Psoas muscle (tissue), 8 donors: ENCODE measurements around the gene LHCGR. TPM values are rescaled to one million over a fixed set of nuclear protein-coding genes. Genes with fewer than 3 reads are reported as not detected.

Source experiments
- ATAC-seq, 4 donors: fragments of 200-7000 bp; cut with Tn5 transposase; one replicate each; pipeline ENCODE4 v1.9.1; 2020; ENCODE audit warnings: moderate library complexity in 3 of 4, mild to moderate bottlenecking in 2 of 4
- DNase-seq, 2 donors: peaks; one replicate each; pipeline ENCODE4 v3.0.0-alpha.2; 2020
- H3K27ac ChIP-seq: fragments of 200-600 bp; one replicate; pipeline ENCODE4 v1.8.0; 2022
- H3K27me3 ChIP-seq, 3 donors: fragments of 200-600 bp in 1 of 3; one replicate each; pipeline versions ENCODE4 v1.6.1 to v1.8.0; 2013 to 2022; ENCODE audit warnings: low read length in 2 of 3, mild to moderate bottlenecking in 2 of 3, moderate library complexity in 1 of 3; ENCODE audit not compliant: insufficient read depth in 3 of 3
- H3K36me3 ChIP-seq, 2 donors: fragments of 200-600 bp in 1 of 2; one replicate each; pipeline versions ENCODE4 v1.6.1 to v1.8.0; 2013 to 2022; ENCODE audit warnings: low read depth in 1 of 2, mild to moderate bottlenecking in 1 of 2, moderate library complexity in 1 of 2; ENCODE audit not compliant: insufficient read depth in 1 of 2
- H3K4me1 ChIP-seq: fragments of 200-600 bp; one replicate; pipeline ENCODE4 v1.8.0; 2022
- H3K4me3 ChIP-seq: fragments of 200-600 bp; one replicate; pipeline ENCODE4 v1.8.0; 2022; ENCODE audit warnings: mild to moderate bottlenecking
- H3K9me3 ChIP-seq: fragments of 200-600 bp; one replicate; pipeline ENCODE4 v1.8.0; 2022
- WGBS, 3 donors: extraction: QIAGEN DNeasy Blood & Tissue Kit; methylation state at CpG; one replicate each; pipeline versions ENCODE4 v1.1.6 to v1.1.7; 2013; 5-methylcytosine and 5-hydroxymethylcytosine counted together
- intact Hi-C, 2 donors: fragments of 100-400 bp; cut with DNase I; formaldehyde crosslinking; loops; one replicate each; pipeline versions ENCODE4 v1.11.0 to v1.14.2; 2022
- polyA plus RNA-seq, 3 donors: library from polyadenylated mRNA; stranded (reverse); fragments of 200-250 nt; gene quantifications; one replicate each; pipeline ENCODE4 v1.2.3, GENCODE V29; 2013
- total RNA-seq, 4 donors: library from RNA; stranded (reverse); fragmentation: NEBNext Ultra II Directional in 2 of 4; extraction: Animal tissue kit (Norgen Biotek cat#: 25700) in 2 of 4; gene quantifications; one replicate each; pipeline versions ENCODE4 v1.2.1 to v1.2.4, GENCODE V29; 2021 to 2023
- TF ChIP-seq, protein P1 (sequence below): fragments of 200-600 bp; IDR thresholded peaks from one replicate; pipeline ENCODE4 v1.8.0; 2022; ENCODE audit warnings: antibody characterized with exemption
- donor health status: healthy with polysubstance abuse.
- donor health status: DM: no; HTN: no; CAD: no; lungs with moderate emphysema.
- donor health status: Bipolar disorder and iron deficiency.
- donor health status: healthy.
- donor health status: DM: yes; HTN: yes; CAD: no.
- donor health status: DM: no; HTN: no; CAD: no.
- donor health status: DM: no; HTN: no; CAD: no.
- donor health status: DM: yes; HTN: yes; CAD: no.

Gene LHCGR
- total and polyA plus RNA-seq, 7 donors: 0.01 to 0.04 (median 0.03) TPM; not detected in 4

DNA sequence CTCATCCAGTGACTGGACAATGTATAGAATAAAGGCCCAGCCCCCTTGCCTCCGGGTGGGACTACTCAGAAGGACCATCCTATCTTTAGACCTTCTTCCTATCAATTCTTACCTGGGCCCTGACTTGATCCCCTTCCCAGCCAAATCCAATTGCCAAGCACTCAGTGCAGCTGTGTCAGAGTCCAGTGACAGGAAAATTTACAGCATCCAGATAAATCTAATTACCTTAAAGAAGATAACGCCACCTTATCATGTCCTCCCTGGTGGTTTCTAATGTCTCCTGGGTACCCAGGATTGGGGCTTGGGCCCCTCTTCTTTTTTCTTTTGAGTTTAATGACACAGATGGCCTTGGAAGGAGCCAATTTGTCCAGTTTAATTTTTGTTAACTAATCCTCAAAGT, 19.3 kb downstream of the LHCGR start:
- ATAC-seq: no peak
- Histone ChIP-seq H3K27me3 (no peaks in the 10 kb centered on the region), H3K4me3 (no peak overlapping the region), H3K27ac (no peak overlapping the region), H3K4me1 (no peaks in the 10 kb centered on the region), H3K36me3 (no peaks in the 10 kb centered on the region), H3K9me3 (no peaks in the 10 kb centered on the region)
- TF ChIP-seq, protein P1, sequence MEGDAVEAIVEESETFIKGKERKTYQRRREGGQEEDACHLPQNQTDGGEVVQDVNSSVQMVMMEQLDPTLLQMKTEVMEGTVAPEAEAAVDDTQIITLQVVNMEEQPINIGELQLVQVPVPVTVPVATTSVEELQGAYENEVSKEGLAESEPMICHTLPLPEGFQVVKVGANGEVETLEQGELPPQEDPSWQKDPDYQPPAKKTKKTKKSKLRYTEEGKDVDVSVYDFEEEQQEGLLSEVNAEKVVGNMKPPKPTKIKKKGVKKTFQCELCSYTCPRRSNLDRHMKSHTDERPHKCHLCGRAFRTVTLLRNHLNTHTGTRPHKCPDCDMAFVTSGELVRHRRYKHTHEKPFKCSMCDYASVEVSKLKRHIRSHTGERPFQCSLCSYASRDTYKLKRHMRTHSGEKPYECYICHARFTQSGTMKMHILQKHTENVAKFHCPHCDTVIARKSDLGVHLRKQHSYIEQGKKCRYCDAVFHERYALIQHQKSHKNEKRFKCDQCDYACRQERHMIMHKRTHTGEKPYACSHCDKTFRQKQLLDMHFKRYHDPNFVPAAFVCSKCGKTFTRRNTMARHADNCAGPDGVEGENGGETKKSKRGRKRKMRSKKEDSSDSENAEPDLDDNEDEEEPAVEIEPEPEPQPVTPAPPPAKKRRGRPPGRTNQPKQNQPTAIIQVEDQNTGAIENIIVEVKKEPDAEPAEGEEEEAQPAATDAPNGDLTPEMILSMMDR: no peak
- 76 to 89% (median 81%) methylated on average over 2 of the region's 2 CpGs for WGBS, 3 donors
- intact Hi-C loops: no loop called here
- DNase-seq: no peak

DNA sequence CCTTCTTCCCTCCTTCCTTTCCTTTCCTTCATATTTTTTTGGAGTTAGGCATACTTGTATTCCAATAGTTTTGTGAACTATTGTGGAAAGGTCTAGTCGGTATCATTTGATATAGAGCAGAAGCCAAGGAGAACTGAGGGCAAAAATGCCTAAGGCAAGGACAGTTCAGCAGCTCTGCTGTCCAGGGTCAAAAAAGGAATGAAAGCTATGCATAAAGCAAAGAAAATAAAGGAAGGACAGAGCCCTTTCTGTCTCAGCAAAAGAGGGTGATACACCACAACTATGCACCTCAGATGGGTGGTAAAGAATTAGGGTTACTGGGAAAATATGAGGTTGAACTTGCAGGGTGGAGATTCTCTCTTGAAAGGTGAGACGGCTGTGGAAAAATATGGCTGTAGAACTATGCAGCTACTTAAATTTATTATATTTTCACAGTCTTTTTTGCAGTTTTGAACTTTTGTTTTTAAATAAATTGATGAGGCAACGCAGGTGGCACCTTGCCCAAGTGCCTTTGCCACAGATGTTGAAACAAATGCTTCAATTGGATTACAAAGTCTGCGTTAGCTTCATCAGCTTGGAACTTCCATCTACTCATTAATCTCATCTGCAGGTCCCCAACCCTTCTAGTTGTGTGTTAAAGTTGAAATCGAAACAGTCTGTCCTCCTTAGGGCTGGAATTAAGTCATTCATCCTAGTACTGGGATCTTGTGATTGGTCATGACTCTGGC, 20.8 kb downstream of the LHCGR start:
- no peaks in the 10 kb centered on the region for H3K36me3 ChIP-seq
- no peak for DNase-seq
- ATAC-seq: no peak
- H3K4me1 ChIP-seq: no peaks in the 10 kb centered on the region
- TF ChIP-seq, protein P1: no peak
- H3K27me3 ChIP-seq: no peaks in the 10 kb centered on the region
- H3K27ac ChIP-seq: no peak overlapping the region
- intact Hi-C loops: no loop called here
- H3K9me3 ChIP-seq: no peaks in the 10 kb centered on the region
- 50 to 73% (median 54%) methylated on average over 5 of the region's 5 CpGs for WGBS, 3 donors
- no peak overlapping the region for H3K4me3 ChIP-seq

DNA sequence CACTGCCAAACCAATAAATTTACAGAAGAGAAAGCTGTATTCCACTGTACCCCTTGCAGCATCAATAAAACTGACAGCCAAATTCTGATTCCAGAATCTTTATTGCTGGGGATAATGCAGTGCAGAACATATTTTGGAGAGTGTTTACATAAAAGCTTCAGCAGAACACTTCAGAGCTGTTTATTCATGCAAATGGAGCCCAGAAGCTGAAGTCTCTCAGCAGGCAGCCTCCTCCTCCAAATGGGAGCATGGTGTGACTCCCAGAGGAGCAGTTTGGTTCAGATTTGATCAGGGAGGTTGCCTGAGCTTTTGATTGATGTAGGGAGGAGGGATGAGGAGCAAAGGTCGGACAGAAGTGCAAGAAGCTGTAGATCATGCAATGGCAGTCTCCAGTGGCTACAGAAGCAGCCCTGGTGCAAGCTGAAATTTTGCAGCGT, 22.4 kb downstream of the LHCGR start:
- DNase-seq (no peak), ATAC-seq (no peak)
- no peaks in the 10 kb centered on the region for H3K36me3 ChIP-seq
- TF ChIP-seq, protein P1: no peak
- no peaks in the 10 kb centered on the region for H3K4me1 ChIP-seq
- no peaks in the 10 kb centered on the region for H3K27me3 ChIP-seq
- intact Hi-C loops: no loop called here
- no peak overlapping the region for H3K27ac ChIP-seq
- H3K4me3 ChIP-seq: no peak overlapping the region
- no peaks in the 10 kb centered on the region for H3K9me3 ChIP-seq
- 9 to 14% (median 10%) methylated on average over 2 of the region's 2 CpGs for WGBS, 3 donors

DNA sequence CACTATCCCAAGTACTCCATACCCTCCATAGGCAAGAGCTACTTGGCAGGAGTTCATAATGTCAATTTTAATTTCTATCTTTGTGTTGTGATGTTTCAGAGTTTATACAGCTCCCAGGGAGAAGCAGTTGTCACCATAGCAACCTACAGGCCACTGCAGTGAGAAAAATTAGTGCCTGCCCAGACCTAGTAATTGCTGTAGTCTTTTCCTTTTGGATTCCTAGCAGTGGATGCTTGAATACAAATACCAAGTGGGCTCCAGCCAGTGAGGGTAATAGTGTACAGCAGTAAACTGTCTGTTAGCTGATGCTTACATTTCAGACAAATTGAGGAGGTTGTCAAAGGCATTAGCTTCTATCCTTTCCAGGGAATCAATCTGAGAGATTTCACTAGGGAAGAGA, 26.7 kb downstream of the LHCGR start:
- H3K4me1 ChIP-seq: no peaks in the 10 kb centered on the region
- intact Hi-C loops: loop anchor here in 1 of 2 donors (5.0 kb wide), 1 partner anchor 127 kb away; no protein-coding TSS in a partner anchor
- ATAC-seq (no peak), DNase-seq (no peak)
- H3K9me3 ChIP-seq: no peaks in the 10 kb centered on the region
- no peak overlapping the region for H3K27ac ChIP-seq
- H3K27me3 ChIP-seq: no peaks in the 10 kb centered on the region
- TF ChIP-seq, protein P1: no peak
- no peaks in the 10 kb centered on the region for H3K36me3 ChIP-seq
- no peak overlapping the region for H3K4me3 ChIP-seq

DNA sequence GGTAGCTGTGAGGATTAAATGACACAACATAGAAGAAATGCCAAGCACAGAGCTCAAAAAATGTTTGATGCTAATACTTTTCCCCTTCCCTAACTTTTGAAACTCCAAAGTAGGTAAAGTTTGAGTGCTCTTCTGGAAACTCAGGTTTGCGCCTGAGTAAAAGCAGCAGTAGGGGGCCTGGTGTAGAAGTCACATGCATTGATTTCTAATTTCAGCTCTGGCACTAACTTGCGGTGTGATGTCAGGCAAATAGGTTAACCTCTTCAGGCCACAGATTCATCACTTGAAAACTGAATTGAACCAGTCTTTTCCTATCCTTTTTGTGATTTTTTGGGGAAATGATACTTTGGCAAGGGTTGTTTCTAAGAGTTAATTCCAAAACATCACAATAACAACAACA, 27.2 kb downstream of the LHCGR start:
- no peaks in the 10 kb centered on the region for H3K9me3 ChIP-seq
- H3K27me3 ChIP-seq: no peaks in the 10 kb centered on the region
- no peaks in the 10 kb centered on the region for H3K36me3 ChIP-seq
- intact Hi-C loops: loop anchor here in 1 of 2 donors (5.0 kb wide), 1 partner anchor 126 kb away; no protein-coding TSS in a partner anchor
- no peak for ATAC-seq
- TF ChIP-seq, protein P1: no peak
- no peak for DNase-seq
- WGBS, 3 donors: 66 to 79% (median 72%) methylated on average over 2 of the region's 2 CpGs
- H3K27ac ChIP-seq: no peak overlapping the region
- H3K4me1 ChIP-seq: no peaks in the 10 kb centered on the region
- no peak overlapping the region for H3K4me3 ChIP-seq
